ENCODE measurements around the gene NOL9. TPM values are rescaled to one million over a fixed set of nuclear protein-coding genes. Genes with fewer than 3 reads are reported as not detected.

The NOL9 gene
- total and polyA plus RNA-seq, 8 donors, result 2.7 to 150 (median 23.5) TPM

- H3K36me3 ChIP-seq, result no peaks in the 10 kb centered on the region
- no peaks in the 10 kb centered on the region for H3K4me1 ChIP-seq
- no peak overlapping the region for H3K27ac ChIP-seq
- no peaks in the 10 kb centered on the region for H3K9me3 ChIP-seq
- no peak overlapping the region for H3K4me3 ChIP-seq
- no peak for DNase-seq
- TF ChIP-seq POLR2AphosphoS5 (IDR thresholded peaks at IDR 0.05) (no peak), EP300 (IDR thresholded peaks at IDR 0.05) (no peak), POLR2A (IDR thresholded peaks at IDR 0.05) (no peak)
- TF ChIP-seq, protein P1, sequence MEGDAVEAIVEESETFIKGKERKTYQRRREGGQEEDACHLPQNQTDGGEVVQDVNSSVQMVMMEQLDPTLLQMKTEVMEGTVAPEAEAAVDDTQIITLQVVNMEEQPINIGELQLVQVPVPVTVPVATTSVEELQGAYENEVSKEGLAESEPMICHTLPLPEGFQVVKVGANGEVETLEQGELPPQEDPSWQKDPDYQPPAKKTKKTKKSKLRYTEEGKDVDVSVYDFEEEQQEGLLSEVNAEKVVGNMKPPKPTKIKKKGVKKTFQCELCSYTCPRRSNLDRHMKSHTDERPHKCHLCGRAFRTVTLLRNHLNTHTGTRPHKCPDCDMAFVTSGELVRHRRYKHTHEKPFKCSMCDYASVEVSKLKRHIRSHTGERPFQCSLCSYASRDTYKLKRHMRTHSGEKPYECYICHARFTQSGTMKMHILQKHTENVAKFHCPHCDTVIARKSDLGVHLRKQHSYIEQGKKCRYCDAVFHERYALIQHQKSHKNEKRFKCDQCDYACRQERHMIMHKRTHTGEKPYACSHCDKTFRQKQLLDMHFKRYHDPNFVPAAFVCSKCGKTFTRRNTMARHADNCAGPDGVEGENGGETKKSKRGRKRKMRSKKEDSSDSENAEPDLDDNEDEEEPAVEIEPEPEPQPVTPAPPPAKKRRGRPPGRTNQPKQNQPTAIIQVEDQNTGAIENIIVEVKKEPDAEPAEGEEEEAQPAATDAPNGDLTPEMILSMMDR (IDR thresholded peaks at IDR 0.05), result no peak
- 50 to 70% (median 64%) methylated on average over 6 to 9 of the region's 9 CpGs for WGBS, 5 donors
- intact Hi-C loops (cut with DNase I; ENCODE audit: low total_unique reads), result no loop called here
- peaks cover 0 to 15% (median 1%) of the 10 kb centered on the region in 3 donors for H3K27me3 ChIP-seq
These were observed 41.0 kb downstream of the NOL9 start for GRCh38 chr1:6513320-6513801.

DNA sequence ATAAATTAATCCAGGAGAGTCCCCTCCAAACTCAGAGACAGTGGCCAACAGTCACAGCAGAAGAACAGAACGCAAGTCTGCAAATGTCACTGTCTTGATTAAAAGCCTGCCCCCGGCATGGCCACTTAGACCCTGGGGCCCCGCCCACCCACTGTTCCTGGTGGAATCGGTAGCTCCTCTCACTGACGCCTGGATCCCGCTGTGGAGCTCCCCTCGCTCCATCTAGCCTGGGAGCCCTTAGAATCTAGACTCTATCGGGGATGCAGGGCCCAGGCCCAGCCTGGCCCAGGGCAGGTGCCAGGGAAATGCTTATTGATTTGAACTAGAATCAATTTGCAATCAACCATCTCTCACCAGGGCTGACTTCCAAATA lies 41.4 kb downstream of the NOL9 start:
- DNase-seq, result no peak
- H3K4me1 ChIP-seq, result no peaks in the 10 kb centered on the region
- no peaks in the 10 kb centered on the region for H3K36me3 ChIP-seq
- TF ChIP-seq, protein P1 (IDR thresholded peaks at IDR 0.05), result no peak
- TF ChIP-seq POLR2A (IDR thresholded peaks at IDR 0.05) (no peak), POLR2AphosphoS5 (IDR thresholded peaks at IDR 0.05) (no peak), EP300 (IDR thresholded peaks at IDR 0.05) (no peak)
- H3K4me3 ChIP-seq, result no peak overlapping the region
- H3K9me3 ChIP-seq, result no peaks in the 10 kb centered on the region
- H3K27ac ChIP-seq, result no peak overlapping the region
- H3K27me3 ChIP-seq, result peaks cover 0 to 20% (median 3%) of the 10 kb centered on the region in 3 donors
- 75 to 92% (median 87%) methylated on average over 7 to 8 of the region's 8 CpGs for WGBS, 5 donors
- intact Hi-C loops (cut with DNase I; ENCODE audit: low total_unique reads), result no loop called here

DNA sequence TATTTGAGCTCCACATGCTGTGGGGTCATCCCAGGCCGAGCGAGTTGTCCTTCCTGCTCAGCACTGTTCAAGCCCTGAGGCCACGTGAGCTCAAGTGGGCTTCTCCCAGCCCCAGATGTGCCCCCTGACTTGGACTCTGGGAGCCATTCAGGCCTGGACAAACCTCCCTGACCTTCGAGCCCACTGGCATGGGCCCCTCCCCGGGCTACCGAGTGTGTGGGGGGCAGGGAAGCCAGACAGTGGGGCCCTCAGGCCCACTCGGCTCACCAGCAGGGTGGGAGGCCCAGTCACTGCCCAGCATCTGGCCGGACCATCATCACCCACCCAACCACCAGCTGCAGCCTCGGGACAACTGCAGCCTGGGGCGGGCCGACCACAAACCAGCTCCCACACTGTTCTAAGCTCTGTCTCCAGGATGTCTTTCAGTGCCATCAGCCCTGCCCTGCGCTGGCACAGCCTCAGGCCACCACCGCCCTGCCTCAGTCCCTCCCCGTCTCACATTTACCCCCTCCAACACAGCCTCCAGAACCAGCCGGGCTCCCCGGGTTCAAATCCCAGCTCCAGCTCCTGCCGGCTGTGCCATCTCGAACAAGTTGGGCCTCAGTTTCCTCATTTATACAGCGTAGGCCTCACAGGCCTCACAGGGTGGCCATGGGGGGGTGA lies 41.9 kb downstream of the NOL9 start:
- H3K4me1 ChIP-seq, result no peaks in the 10 kb centered on the region
- H3K27ac ChIP-seq, result no peak overlapping the region
- H3K27me3 ChIP-seq, result peaks cover 0 to 25% (median 7%) of the 10 kb centered on the region in 3 donors
- no peaks in the 10 kb centered on the region for H3K9me3 ChIP-seq
- 84 to 100% (median 88%) methylated on average over 9 to 19 of the region's 19 CpGs for WGBS, 5 donors
- DNase-seq, result no peak
- H3K4me3 ChIP-seq, result no peak overlapping the region
- TF ChIP-seq POLR2AphosphoS5 (IDR thresholded peaks at IDR 0.05) (no peak), EP300 (IDR thresholded peaks at IDR 0.05) (no peak), POLR2A (IDR thresholded peaks at IDR 0.05) (no peak)
- TF ChIP-seq, protein P1 (IDR thresholded peaks at IDR 0.05), result no peak
- no peaks in the 10 kb centered on the region for H3K36me3 ChIP-seq
- intact Hi-C loops (cut with DNase I; ENCODE audit: low total_unique reads), result no loop called here

DNA sequence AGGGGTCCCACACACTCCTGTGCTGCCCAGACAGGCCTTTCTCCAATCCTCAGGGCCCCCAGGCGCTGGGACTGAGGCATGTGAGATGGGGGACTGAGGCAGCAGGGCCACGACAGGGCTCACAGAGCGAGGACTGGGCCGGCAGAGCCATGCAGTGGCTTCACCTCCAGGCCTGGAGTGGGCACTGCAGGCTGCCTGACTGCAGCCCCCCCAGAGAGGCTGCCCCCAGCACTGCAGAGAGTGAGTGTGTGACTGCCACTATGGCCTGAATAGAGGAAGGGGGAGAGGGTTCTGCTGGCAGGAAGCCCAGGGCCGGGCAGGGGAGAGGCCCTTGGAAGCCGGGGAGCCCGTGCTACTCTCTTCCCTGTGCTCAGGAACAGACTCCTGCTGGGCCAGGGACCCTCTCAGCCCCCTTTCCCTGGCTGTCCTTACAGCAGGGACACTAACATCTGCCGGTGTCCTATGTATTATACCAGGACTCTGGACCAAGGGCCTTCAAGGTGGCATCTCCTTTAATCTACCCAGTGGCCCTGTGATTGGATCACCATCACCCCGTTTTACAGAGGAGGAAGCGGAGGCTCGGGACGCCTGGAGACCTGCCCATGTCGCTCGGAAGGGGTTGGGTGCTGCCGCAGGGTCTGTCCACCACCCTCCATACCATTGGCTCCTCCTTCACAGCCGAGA lies 42.6 kb downstream of the NOL9 start:
- TF ChIP-seq EP300 (IDR thresholded peaks at IDR 0.05) (no peak), POLR2AphosphoS5 (IDR thresholded peaks at IDR 0.05) (no peak), POLR2A (IDR thresholded peaks at IDR 0.05) (no peak)
- TF ChIP-seq, protein P1 (IDR thresholded peaks at IDR 0.05), result no peak
- Histone ChIP-seq H3K27me3 (peaks cover 0 to 32% (median 7%) of the 10 kb centered on the region in 3 donors), H3K4me1 (no peaks in the 10 kb centered on the region), H3K36me3 (no peaks in the 10 kb centered on the region), H3K9me3 (no peaks in the 10 kb centered on the region), H3K4me3 (no peak overlapping the region), H3K27ac (no peak overlapping the region)
- intact Hi-C loops (cut with DNase I; ENCODE audit: low total_unique reads), result no loop called here
- whole genome bisulfite sequencing, 5 donors, result 79 to 87% (median 86%) methylated on average over 10 to 16 of the region's 16 CpGs
- DNase-seq, result no peak

All from stomach (tissue), 9 donors.